WTC11 (cell line): ENCODE measurements around the gene ELAPOR1.

Source experiments
- CREM ChIP-seq: sonication (generic); formaldehyde crosslinking; IDR thresholded peaks from 2 replicates; pipeline ENCODE4 v1.8.1; 2022; ENCODE audit warnings: mild to moderate bottlenecking, missing genetic modification reagents, moderate library complexity
- JUN ChIP-seq: sonication (generic); formaldehyde crosslinking; IDR thresholded peaks from 2 replicates; pipeline ENCODE4 v1.8.0; 2023; ENCODE audit warnings: mild to moderate bottlenecking, missing genetic modification reagents
- MXD4 ChIP-seq: fragments of 250-450 bp; sonication (Bioruptor Pico); IDR thresholded peaks from 2 replicates; pipeline ENCODE4 v1.8.0; 2021; ENCODE audit warnings: mild to moderate bottlenecking, moderate library complexity, borderline replicate concordance
- TP53 ChIP-seq: sonication (generic); formaldehyde crosslinking; IDR thresholded peaks from 2 replicates; pipeline ENCODE4 v1.8.1; 2023; ENCODE audit warnings: mild to moderate bottlenecking, missing genetic modification reagents
- ZNF219 ChIP-seq: sonication (generic); formaldehyde crosslinking; IDR thresholded peaks from 2 replicates; pipeline ENCODE4 v1.8.0; 2023; ENCODE audit warnings: missing genetic modification reagents, mild to moderate bottlenecking, borderline replicate concordance
- TF ChIP-seq, protein P1 (sequence below): sonication (generic); formaldehyde crosslinking; IDR thresholded peaks from 2 replicates; pipeline ENCODE4 v1.8.1; 2023; ENCODE audit warnings: mild to moderate bottlenecking, missing genetic modification reagents, moderate library complexity
- TF ChIP-seq, protein P2 (sequence below): sonication (generic); formaldehyde crosslinking; IDR thresholded peaks from 2 replicates; pipeline ENCODE4 v1.8.1; 2023; ENCODE audit warnings: mild to moderate bottlenecking, missing genetic modification reagents, borderline replicate concordance

DNA sequence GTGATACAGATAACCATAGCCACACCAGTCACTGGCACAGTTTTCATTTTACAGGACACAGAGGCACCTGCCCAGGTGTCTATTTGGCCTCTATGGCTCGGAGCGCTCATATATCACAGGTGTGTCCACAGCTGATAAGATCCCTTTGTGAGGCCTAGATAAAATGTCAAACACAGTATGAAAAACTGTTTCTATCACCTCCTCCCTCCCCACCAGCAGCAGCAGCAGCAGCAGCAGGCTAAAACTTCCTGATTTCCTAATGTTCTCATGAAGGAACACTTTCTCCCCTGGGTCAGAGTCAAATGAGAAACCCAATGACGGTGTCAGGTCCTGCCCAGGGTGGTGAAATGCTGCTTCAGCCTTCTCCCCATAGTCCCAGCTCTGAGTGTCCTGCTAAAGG is 24.4 kb downstream of the ELAPOR1 start:
- TF ChIP-seq, protein P1, sequence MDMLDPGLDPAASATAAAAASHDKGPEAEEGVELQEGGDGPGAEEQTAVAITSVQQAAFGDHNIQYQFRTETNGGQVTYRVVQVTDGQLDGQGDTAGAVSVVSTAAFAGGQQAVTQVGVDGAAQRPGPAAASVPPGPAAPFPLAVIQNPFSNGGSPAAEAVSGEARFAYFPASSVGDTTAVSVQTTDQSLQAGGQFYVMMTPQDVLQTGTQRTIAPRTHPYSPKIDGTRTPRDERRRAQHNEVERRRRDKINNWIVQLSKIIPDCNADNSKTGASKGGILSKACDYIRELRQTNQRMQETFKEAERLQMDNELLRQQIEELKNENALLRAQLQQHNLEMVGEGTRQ (CRISPR knock-in tag) = no peak
- no peak for TF ChIP-seq MXD4 (CRISPR knock-in tag)
- TF ChIP-seq JUN = no peak
- TF ChIP-seq, protein P2, sequence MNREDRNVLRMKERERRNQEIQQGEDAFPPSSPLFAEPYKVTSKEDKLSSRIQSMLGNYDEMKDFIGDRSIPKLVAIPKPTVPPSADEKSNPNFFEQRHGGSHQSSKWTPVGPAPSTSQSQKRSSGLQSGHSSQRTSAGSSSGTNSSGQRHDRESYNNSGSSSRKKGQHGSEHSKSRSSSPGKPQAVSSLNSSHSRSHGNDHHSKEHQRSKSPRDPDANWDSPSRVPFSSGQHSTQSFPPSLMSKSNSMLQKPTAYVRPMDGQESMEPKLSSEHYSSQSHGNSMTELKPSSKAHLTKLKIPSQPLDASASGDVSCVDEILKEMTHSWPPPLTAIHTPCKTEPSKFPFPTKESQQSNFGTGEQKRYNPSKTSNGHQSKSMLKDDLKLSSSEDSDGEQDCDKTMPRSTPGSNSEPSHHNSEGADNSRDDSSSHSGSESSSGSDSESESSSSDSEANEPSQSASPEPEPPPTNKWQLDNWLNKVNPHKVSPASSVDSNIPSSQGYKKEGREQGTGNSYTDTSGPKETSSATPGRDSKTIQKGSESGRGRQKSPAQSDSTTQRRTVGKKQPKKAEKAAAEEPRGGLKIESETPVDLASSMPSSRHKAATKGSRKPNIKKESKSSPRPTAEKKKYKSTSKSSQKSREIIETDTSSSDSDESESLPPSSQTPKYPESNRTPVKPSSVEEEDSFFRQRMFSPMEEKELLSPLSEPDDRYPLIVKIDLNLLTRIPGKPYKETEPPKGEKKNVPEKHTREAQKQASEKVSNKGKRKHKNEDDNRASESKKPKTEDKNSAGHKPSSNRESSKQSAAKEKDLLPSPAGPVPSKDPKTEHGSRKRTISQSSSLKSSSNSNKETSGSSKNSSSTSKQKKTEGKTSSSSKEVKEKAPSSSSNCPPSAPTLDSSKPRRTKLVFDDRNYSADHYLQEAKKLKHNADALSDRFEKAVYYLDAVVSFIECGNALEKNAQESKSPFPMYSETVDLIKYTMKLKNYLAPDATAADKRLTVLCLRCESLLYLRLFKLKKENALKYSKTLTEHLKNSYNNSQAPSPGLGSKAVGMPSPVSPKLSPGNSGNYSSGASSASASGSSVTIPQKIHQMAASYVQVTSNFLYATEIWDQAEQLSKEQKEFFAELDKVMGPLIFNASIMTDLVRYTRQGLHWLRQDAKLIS (CRISPR knock-in tag) = no peak
- no peak for TF ChIP-seq ZNF219
- TF ChIP-seq CREM (CRISPR knock-in tag) = no peak
- TF ChIP-seq TP53 (CRISPR knock-in tag) = no peak
